ENCODE results near the gene NTRK3.

The NTRK3 gene

DNA sequence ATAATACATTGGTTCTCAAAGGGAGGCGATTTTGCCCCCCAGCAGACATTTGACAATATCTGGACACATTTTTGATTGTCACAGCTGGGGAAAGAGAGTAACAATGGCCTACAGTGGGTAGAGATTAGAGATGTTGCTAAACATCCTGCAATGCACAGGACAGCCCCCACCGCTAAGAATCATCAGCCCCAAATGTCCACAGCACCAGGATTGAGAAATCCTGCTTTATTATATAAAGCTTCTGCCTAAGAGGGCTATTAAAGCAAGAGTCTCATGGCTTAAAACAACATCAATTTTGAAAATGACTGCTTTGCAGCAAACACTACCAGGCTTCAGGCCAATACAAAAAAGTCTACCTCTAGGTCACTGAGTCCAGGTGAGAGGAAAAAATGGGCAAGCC, 68.2 kb downstream of the NTRK3 start:
- in situ Hi-C loops (cut with HindIII; ENCODE audit: low sequenced_read_pairs), result no loop called here

DNA sequence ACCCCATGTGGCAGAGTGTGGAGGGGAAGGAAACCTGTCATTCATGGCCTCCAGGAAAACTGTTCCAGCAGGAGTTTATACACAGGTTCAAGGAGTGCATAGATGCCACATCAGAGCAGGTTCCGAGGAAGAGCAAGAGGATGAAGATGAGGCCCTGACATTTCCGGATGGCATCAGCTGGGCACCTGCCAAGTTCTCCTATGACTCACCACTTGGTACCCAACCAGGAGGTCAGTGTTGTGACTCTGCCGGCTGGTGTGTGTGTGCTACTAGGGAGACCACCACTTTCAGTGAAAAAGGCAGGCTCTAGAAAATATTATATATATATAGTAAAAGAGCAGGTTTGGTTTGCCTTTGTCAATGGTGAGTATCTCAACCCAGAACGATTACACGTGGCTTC, 69.3 kb downstream of the NTRK3 start:
- in situ Hi-C loops (cut with HindIII; ENCODE audit: low sequenced_read_pairs), result no loop called here

DNA sequence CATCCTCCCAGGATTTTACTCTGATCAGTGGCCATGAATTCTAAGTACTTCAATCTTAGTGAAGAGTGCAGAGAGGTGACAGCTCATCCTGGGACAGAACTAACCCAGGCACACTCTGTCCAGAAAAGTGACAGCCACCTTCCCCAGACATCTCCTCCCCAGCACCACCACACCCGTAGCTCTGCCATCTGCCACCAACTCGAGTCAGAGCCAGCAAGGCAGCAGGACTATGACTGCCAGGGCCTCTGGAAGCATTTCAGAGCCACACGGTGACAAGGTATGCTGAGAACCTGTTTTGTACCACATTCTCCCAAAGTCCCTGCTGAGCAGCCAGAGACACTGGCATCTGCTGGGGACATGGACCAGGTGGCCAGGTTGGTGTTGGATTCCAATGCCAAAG, 71.0 kb downstream of the NTRK3 start:
- in situ Hi-C loops (cut with HindIII; ENCODE audit: low sequenced_read_pairs), result no loop called here

DNA sequence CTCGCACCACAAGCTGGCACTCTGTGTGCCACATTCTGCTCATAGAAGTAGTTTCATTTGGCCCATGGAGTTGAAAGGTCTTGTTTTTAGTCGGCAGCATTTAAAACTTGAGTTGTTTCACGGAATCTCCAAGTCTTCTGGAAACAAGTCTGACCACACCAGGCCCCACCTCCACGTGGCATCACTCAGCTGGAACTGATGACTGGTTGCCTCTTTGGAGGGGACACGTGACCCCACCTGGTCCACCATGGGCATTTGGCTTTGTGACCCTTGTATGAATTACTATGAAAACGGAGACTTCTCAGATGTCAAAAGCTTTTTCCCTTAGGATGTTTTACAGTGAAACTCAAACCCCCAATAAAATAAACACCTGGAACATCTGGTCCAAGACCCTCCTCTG, 74.9 kb downstream of the NTRK3 start:
- in situ Hi-C loops (cut with HindIII; ENCODE audit: low sequenced_read_pairs), result no loop called here

DNA sequence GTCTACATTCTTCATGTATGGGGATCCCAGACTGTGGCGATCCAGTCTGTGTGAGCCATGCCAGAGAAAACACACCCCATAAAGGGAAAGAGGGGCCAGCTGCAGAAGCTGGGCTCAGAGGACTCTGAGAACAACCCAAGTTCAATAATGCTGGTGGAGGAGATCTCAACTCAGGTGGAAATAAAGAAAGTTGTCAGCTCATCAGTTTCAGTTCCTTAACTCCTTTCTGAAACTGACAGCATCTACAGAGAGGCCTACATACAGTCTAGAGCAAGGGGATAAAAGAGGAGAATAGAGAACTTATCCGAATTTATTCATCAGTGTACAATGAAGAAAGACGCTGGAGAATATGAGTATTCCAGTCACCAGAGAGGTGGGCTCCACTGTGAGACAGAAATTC, 77.0 kb downstream of the NTRK3 start:
- in situ Hi-C loops (cut with HindIII; ENCODE audit: low sequenced_read_pairs), result no loop called here

DNA sequence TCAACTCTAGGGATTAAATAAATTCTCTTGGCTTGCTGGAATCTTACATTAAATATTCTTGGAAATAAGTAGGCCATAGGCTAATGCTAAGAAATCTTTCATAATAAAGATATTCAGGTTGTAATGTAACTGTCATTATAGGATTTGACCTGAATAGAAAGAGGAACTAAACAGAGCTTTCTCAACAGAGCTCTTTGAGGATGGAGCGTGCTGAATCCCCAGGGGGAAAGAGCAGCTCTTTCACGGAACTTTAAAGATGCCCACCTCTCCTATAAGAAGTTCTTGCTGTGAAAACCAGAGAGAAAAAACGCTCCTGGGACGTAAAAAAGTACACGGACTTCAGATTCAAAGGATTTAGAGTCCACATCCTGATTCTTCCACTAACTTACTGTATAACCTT, 77.9 kb downstream of the NTRK3 start:
- in situ Hi-C loops (cut with HindIII; ENCODE audit: low sequenced_read_pairs), result no loop called here

DNA sequence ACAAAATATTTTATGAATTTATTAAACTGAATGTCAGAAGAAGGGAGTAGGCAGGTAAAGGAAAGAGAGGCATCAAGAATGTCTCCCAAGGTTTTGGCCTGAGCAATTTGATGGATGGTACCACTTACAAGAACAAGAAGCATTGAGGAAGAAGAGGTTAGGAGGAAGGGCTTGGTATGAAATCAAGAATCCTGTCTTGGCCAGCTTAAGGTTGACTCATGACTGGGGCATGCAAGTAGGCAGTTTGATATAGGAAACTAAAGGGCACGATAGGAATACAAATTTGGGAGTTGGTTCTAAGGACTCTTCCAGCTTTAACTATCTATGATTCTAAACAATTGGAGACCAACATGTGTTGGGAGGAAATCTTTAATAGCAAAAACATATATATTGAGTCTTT, 79.1 kb downstream of the NTRK3 start:
- in situ Hi-C loops (cut with HindIII; ENCODE audit: low sequenced_read_pairs), result no loop called here

DNA sequence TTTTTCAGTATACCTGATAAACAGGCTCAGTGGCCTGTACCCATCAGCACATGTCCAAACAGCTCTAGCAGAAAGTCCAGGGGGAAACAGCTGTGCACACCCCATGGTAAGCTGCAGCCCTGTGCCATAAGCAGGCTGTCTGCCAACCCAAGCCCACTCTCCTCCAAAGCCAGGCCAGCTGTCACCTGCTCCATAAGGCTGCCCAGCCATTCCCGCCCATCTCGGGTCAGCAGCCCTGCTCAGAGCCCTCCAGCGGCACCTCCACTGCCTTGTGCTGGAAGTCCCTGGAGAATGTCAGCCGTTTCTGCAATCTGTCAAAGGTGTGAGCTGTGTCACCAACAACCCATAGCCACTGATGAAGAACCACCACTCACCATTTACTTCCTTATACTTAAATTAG, 82.0 kb downstream of the NTRK3 start:
- in situ Hi-C loops (cut with HindIII; ENCODE audit: low sequenced_read_pairs), result no loop called here

DNA sequence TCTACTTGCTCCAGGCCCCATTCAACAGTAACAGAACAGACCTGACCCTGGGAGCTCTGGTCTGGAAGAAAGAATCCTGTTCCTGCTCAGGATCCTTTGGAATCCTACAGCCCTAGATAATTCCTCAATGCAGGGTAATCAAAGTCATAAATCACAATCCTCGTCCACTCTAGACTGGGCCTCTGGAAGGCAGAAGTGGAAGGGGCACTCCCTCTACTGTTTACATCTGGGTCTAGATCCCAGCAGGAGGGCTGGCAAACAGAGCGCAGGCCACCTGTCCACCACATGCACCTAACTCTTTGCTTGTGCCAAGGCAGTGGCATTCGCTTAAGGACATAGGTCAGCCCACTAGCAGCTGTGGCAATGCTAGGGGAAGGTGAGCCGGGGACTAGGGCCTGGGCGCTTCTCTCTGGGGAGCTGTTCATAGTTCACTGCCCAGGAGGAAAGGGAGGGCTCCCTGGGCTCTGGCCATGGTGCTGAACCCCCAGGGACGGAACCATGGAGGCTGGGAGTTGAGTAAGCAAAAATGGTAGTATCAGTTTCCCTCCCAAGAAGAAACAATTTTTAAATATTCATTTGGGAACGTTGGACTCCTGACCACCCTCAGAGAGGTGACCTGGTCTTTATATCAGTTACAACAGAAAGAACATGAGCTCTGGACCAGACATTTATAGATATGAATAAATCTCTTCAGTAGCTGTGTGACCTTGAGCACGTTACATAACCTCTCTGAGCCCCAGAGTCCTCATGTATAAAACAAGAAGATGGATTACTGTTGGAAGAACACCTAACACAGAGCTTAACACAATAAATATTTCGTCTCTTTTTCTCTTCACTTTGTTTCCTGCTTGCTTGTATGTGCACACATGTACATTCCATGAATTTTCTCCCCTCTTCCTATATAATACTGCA, 90.2 kb downstream of the NTRK3 start:
- in situ Hi-C loops (cut with HindIII; ENCODE audit: low sequenced_read_pairs), result no loop called here

DNA sequence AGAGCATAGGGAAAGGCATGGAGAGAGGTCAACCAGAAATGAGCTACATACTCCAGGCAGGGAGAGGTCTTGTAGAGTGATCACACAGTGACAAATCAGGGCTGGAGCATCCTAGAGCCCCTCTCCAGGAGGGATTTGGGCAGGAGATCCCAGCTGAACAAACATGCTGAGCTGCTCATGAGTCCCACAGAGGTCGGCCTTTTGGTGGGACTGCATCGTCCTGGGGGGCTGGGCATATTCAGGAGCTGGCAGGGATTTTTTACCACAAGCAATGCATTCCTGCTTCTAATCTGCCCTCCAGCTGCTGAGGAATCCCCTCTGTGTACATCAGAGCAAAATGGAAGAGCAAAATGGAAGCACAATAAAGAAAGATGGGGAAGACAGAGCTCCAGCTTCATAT, 94.9 kb downstream of the NTRK3 start:
- in situ Hi-C loops (cut with HindIII; ENCODE audit: low sequenced_read_pairs), result no loop called here

DNA sequence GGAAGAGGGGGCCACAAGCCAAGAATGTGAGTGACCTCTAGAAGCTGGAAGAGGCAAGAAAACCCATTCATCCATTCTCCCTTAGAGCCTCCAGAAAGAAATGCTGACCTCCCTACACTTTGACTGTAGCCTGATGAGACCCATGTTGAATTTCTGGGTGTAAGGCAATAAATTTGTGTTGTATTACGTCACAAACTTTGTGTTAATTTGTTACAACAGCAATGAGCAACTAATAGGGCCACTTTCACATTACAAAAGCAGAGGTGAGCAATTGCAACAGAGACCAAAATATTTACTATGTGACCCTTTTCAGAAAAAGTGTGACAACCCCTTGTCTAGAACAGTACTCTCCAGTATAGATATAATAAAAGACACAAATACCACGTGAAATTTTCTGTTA, 101.2 kb downstream of the NTRK3 start:
- in situ Hi-C loops (cut with HindIII; ENCODE audit: low sequenced_read_pairs), result no loop called here

DNA sequence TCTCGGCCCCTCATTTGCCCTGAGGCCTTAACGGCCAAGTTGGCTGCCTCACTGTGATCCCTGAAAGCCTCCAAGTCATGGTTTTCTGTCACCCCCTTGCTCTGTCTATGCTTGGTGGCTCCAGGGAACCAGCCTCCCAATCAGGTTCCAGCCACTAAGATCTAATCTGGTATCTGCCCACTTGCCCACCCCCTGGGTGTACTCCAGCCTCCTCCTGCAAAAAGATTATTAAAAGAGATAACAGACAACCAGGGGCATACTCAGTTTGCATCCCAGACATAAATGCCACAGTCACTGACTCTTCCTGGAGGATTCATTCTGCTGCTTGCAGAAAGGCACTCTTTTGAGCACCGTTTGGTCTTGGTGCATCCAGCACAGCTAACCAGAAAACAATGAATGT, 103.9 kb downstream of the NTRK3 start:
- in situ Hi-C loops (cut with HindIII; ENCODE audit: low sequenced_read_pairs), result no loop called here

DNA sequence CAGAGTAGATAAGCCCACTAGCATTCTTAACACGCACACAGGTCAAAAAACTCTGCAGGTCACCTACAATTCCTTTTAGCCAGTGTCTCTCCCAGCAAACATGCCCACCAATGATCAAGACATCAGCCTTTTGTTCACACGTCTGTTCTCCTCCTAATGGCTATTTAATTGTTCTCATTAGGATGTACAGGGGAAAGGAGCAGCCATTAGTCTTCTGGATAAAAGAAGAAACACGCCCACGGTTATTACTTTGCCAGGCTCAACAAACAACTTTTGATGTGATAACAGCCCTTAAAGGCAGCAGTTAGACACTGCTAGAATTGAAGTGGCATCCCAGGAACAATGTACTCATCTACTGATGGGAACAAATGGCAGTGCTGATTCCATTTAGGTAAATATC, 108.8 kb downstream of the NTRK3 start:
- in situ Hi-C loops (cut with HindIII; ENCODE audit: low sequenced_read_pairs), result no loop called here

DNA sequence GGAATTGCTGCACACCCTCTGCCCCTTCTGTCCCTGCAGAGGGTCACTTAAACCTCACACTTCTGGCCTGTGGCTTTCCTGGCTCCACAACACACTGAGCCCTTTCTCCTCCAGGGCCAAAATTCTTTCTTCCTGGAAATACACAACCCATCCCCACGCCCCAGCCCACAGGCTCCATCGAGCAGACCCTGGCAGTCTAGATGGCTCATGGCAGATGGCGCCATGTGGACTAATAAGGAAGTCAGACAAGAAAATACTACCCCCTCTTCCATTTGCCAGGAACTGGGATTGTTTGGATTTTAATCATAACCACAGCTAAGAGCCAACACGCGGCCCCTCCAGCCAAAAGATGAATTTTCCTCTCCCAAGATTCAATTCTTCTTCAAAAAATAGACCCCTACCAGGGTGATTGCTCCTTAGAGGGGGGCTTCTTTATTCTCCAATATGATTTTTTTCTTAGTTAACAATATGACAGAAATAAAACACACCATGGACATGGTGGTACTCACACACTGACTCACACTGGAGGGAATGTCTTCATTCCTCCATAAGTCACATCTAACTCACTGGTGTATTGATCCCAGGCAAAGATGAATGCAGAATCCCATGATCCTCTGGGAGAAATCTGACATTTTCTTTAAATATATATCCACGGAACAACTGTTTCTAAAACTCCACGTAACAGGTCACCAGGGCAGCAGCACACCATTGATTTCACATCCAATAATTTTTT, 111.5 kb downstream of the NTRK3 start:
- in situ Hi-C loops (cut with HindIII; ENCODE audit: low sequenced_read_pairs), result no loop called here

DNA sequence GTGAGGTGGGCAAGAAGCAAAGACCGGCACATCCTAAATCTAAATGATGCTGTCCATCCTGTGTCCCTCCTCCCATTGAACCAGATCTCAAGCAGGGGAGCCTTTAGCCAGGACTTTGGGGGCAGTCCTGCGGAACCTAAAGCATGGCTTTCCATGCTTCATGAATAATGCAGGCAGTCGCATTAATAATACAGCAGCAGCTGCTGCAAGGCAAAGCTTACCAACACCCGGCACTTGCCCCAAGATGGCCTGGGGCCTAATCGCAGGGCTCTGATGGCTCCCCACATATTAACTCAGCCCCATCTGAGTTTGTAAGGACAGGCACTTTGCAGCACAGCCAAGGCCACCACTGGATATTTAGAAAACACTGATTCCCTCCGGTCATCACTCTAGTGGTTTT, 114.4 kb downstream of the NTRK3 start:
- in situ Hi-C loops (cut with HindIII; ENCODE audit: low sequenced_read_pairs), result no loop called here

DNA sequence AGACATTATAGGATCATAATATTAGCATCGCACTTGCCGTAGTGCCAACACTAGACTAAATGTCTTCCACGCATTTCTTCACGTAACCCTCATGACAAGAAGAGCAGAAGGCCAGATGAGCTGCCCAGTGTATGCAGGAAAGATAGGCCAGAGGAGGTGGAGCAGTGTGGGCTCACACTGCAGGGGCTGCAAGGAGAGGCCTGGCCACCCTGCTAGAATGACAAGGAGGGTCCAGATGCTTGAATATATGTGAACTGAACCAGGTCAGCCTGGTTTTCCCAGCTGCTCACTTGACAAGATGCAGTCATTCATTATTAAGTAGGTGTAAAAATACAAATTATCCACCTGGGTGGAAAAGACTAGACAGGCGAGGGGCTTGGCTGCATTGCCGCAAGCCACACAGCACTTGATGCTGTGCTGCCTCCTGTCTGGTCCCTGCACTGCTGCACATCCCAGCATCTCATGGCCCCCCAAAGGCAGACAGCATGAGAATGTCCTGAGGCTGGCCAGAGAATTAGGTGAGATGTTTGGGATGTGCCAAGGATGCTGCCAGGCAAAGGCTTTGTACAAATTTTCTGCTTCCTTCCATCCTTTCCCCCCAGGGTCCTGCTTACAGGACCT, 115.2 kb downstream of the NTRK3 start:
- in situ Hi-C loops (cut with HindIII; ENCODE audit: low sequenced_read_pairs), result no loop called here

DNA sequence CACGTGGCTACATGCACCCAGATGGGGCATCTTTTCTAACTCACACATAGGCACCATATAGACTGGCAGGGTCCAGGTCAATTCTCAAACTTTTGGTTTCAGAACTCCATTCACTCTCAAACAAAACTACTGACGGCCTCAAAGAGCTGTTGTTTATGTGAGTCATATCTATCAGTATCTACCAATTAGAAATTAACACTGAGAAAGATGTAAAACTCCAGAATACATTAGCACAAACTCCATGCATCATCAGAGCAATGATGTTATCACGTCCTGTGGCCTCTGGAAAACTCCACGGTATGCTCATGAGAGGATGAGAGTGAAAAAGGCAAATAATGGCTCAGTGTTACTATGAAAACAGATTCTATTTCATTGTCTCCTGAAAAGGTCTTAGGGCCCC, 116.1 kb downstream of the NTRK3 start:
- in situ Hi-C loops (cut with HindIII; ENCODE audit: low sequenced_read_pairs), result no loop called here

DNA sequence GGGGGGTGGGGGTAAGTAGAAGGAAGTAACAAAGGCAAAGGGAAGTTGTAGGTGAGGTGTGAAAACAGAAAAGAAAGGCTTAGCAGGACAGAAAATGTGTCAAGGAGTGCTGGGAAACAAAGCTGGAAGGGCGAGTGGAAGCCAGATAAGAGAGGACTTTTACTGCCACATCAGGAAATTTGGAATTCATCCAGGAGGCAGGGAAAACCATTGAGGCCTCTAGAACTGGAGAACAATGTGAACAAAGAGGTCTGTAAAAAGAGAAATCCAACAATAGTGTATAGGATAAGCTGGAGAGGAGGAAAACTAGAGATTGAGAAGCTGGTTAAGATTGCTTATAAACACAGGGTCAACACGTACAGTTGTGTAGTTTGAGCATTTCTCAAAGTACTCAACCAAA, 116.6 kb downstream of the NTRK3 start:
- in situ Hi-C loops (cut with HindIII; ENCODE audit: low sequenced_read_pairs), result no loop called here

DNA sequence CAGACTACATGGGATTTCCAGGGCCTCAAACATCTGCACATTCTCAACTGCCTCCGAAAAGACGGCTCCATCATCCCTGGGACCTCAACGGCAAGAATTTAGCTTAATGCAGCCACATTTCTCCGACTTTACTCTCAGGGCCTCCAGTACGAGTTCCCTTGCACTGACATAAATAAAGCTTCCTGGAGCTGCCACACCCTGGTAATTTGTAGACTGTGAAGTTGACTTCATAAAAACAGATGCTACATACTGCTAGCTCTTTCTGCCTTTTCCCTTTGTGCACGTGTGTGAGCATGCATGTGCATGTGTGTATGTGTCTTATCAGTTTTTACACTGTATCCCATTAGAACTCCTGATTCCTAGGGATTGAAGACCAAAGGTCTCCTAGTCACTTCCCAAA, 122.7 kb downstream of the NTRK3 start:
- in situ Hi-C loops (cut with HindIII; ENCODE audit: low sequenced_read_pairs), result loop anchor here (5.0 kb wide), 2 partner anchors 41 to 64 kb away; no protein-coding TSS in a partner anchor

DNA sequence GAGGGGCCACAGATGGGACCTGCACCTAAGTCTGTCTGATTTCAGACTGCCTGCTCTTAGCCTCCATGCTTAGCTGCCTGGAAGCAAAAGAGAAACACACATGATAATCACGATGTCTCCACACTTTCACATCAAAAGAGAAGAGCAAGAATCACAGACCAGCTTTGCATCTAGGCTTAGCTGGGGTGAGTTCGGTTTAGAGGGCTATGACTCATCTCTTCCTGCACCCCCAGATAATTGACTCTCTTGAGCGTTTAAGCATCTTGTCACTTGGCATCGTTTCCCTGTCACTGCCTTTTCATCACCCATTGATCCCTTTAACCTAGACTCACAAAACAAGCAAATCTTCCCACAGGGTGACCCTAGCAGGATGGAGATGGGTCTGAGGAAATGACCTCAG, 124.0 kb downstream of the NTRK3 start:
- in situ Hi-C loops (cut with HindIII; ENCODE audit: low sequenced_read_pairs), result loop anchor here (5.0 kb wide), 2 partner anchors 40 to 65 kb away; no protein-coding TSS in a partner anchor

DNA sequence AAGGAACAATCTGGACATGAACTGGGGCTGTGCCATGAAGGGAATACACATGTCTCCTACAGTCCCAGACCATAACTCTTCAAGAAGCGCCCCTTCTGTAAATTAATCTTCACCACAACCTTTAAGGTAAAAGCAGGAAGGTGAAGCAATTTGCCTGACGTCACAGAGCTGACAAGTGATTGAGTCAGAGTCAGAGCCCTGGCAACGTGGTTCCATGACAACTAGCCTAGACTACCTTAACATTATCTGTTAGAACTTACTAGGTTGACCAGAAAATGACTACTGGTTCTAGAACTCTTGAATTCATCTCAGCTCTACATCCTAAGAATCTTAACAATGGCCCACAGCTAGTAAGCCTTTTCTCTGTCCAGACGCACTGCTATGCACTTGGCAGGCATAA, 124.6 kb downstream of the NTRK3 start:
- in situ Hi-C loops (cut with HindIII; ENCODE audit: low sequenced_read_pairs), result loop anchor here (5.0 kb wide), 2 partner anchors 40 to 65 kb away; no protein-coding TSS in a partner anchor

DNA sequence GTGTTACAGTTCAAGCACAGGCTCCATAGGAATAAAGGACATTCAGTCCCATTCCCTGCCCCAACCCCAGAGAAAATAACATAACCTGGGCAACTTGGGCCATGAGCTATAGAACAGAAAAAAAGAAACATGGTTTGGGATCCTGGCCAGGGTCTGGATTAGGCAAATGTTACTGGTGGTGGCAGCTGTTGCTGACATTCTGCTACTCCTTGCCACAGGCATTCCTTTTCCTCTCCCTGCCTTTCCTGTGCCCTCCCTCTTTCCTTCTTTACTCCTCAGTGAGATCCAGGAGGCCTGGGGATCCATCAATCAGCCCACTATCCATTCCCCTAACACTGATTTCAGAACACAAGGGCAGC, 129.1 kb downstream of the NTRK3 start:
- in situ Hi-C loops (cut with HindIII; ENCODE audit: low sequenced_read_pairs), result no loop called here

All from endothelial cell of hepatic sinusoid (primary cell).